Pancreas (tissue), 10 donors: Measurements from ENCODE around the gene MCTP1. TPM values are rescaled to one million over a fixed set of nuclear protein-coding genes. Genes with fewer than 3 reads are reported as not detected.

Experiments used
- ATAC-seq, 4 donors: fragments of 200-7000 bp; cut with Tn5 transposase; one replicate each; pipeline versions ENCODE4 v1.8.0 to v1.9.1; 2020; ENCODE audit warnings: mild to moderate bottlenecking in 4 of 4, moderate library complexity in 4 of 4
- DNase-seq, 6 donors: peaks; one replicate each; pipeline ENCODE4 v3.0.0-alpha.2; 2020
- FAIRE-seq: peaks from 2 replicates; lab custom pipeline; 2012; peaks lifted over from hg19 to GRCh38; lab: Jason Lieb, UNC
- H3K27ac ChIP-seq, 4 donors: fragments of 200-600 bp; sonication (generic); 1 replicate in 3 of 4; 2 replicates in 1 of 4; pipeline versions ENCODE4 v1.5.0 to v1.8.0; 2020
- H3K27me3 ChIP-seq, 4 donors: fragments of 200-600 bp; one replicate each; pipeline ENCODE4 v1.8.0; 2021
- H3K36me3 ChIP-seq, 3 donors: fragments of 200-600 bp; sonication (generic) in 1 of 3; one replicate each; pipeline versions ENCODE4 v1.5.0 to v1.8.0; 2020 to 2021
- H3K4me1 ChIP-seq, 3 donors: fragments of 200-600 bp; one replicate each; pipeline ENCODE4 v1.8.0; 2021
- H3K4me3 ChIP-seq, 4 donors: fragments of 200-600 bp; sonication (generic) in 2 of 4; one replicate each; pipeline versions ENCODE4 v1.5.0 to v1.8.0; 2020 to 2021
- H3K9me3 ChIP-seq, 4 donors: fragments of 200-600 bp; one replicate each; pipeline ENCODE4 v1.8.0; 2021
- CTCF ChIP-seq, 4 donors: fragments of 200-600 bp; sonication (generic) in 3 of 4; IDR thresholded peaks; one replicate each; pipeline versions ENCODE4 v1.5.0 to v1.8.0; 2021; ENCODE audit warnings: antibody characterized with exemption in 4 of 4
- WGBS, 2 donors: extraction: QIAGEN DNeasy Blood & Tissue Kit; methylation state at CpG; one replicate each; pipeline ENCODE4 v1.1.7; 2013; 5-methylcytosine and 5-hydroxymethylcytosine counted together
- intact Hi-C, 3 donors: fragments of 100-400 bp; cut with DNase I; formaldehyde crosslinking; loops; one replicate each; pipeline versions ENCODE4 v1.11.1 to v1.14.2; 2022
- polyA plus RNA-seq, 2 donors: library from polyadenylated mRNA; stranded (reverse); fragments of 200-250 nt; gene quantifications; one replicate each; pipeline ENCODE4 v1.2.3, GENCODE V29; 2013
- total RNA-seq, 6 donors: library from RNA; stranded (reverse); fragmentation: NEBNext Ultra II Directional in 4 of 6; extraction: Animal tissue kit (Norgen Biotek cat#: 25700) in 4 of 6; gene quantifications; one replicate each; pipeline versions ENCODE4 v1.2.1 to v1.2.4, GENCODE V29; 2021 to 2023
- donor health status: healthy with polysubstance abuse.
- donor health status: DM: no; HTN: no; CAD: no; lungs with moderate emphysema.
- donor health status: DM: no; HTN: no; CAD: no.
- donor health status: control.
- donor health status: control.
- donor health status: Bipolar disorder and iron deficiency.
- donor health status: DM: yes; HTN: yes; CAD: no.
- donor health status: DM: no; HTN: no; CAD: no.
- donor health status: DM: no; HTN: no; CAD: no.
- donor health status: DM: yes; HTN: yes; CAD: no.

Gene MCTP1
- total and polyA plus RNA-seq, 8 donors, result 0.80 to 8.1 (median 2.2) TPM

DNA sequence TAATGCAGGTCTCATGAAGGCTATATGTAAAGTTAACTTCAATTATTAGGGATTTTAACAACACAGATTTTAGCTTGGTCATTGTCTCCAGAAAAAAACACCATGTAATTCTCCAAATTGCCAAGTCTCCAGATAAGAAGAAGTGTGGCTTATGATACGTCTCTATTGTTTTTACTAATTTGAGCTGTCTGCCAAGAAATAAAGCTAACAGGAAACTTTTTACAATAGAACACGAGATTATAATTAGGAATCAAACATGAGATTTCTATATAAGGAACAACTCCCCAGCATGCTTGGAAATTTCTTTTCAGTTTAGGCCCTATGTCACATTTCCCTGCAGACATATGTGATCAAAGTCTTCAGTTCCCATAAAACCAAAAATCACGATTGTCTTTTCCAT is 142.7 kb downstream of the MCTP1 start:
- intact Hi-C loops, result no loop called here
- WGBS, 2 donors, result 46 to 57% methylated on average over 3 of the region's 3 CpGs
- H3K4me1 ChIP-seq, result no peaks in the 10 kb centered on the region
- H3K27me3 ChIP-seq, result no peaks in the 10 kb centered on the region
- no peaks in the 10 kb centered on the region for H3K9me3 ChIP-seq
- H3K36me3 ChIP-seq, result no peaks in the 10 kb centered on the region
- no peak for TF ChIP-seq CTCF (IDR thresholded peaks at IDR 0.05)
- DNase-seq, result no peak
- H3K27ac ChIP-seq, result no peak overlapping the region
- H3K4me3 ChIP-seq, result no peak overlapping the region
- no peak for FAIRE-seq
- no peak for ATAC-seq

DNA sequence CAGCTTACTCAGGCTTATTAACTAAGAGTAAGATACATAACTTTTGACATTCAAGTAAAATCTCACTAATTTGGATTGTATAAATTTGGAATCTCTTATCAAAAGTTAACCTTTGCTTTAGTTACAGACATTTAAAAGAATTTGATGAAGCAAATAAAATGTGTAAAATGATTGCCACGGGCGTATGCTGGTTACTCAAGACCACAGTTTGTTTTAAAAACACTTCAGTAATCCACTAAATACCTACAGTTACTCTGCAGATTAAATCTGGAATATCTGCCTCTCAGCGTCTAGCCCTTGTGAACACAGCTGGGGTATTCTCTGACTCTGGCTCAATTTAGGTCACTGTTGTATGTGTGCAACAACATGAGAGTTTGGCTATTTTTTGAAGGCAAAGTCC is 143.8 kb downstream of the MCTP1 start:
- Histone ChIP-seq H3K4me3 (no peak overlapping the region), H3K36me3 (no peaks in the 10 kb centered on the region), H3K4me1 (no peaks in the 10 kb centered on the region), H3K27ac (no peak overlapping the region), H3K9me3 (no peaks in the 10 kb centered on the region), H3K27me3 (no peaks in the 10 kb centered on the region)
- 16 to 37% methylated on average over 3 of the region's 3 CpGs for WGBS, 2 donors
- intact Hi-C loops, result no loop called here
- TF ChIP-seq CTCF (IDR thresholded peaks at IDR 0.05), result no peak
- ATAC-seq (no peak), DNase-seq (no peak), FAIRE-seq (no peak)

- DNase-seq (no peak), ATAC-seq (no peak), FAIRE-seq (no peak)
- Histone ChIP-seq H3K4me3 (no peak overlapping the region), H3K9me3 (no peaks in the 10 kb centered on the region), H3K27ac (no peak overlapping the region), H3K4me1 (no peaks in the 10 kb centered on the region), H3K27me3 (no peaks in the 10 kb centered on the region), H3K36me3 (no peaks in the 10 kb centered on the region)
- 58 to 60% methylated on average over 3 of the region's 3 CpGs for WGBS, 2 donors
- intact Hi-C loops, result no loop called here
- TF ChIP-seq CTCF (IDR thresholded peaks at IDR 0.05), result no peak
Measured at GRCh38 chr5:95134326-95134725, 150.6 kb downstream of the MCTP1 start.

DNA sequence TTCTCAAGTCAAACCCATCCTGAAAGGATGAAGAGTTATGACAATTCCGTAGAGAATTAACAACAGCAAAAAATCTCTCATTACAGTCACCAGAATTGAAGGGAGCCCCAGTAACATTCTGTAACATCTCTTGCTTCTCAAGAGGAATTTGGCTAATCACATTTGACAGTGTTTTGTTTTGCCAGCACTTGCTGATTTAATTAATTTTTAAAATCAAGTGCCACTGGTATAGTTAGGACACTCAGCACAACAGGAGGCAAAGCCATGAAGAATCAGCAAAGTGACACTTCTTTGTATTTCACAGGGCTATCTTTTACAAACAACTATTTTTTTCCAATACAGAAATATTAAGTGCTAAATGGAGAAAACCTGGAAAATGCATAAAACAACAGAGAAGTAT is 152.8 kb downstream of the MCTP1 start:
- intact Hi-C loops, result no loop called here
- no peak for ATAC-seq
- Histone ChIP-seq H3K4me1 (no peaks in the 10 kb centered on the region), H3K36me3 (no peaks in the 10 kb centered on the region), H3K4me3 (no peak overlapping the region), H3K27ac (no peak overlapping the region), H3K27me3 (no peaks in the 10 kb centered on the region), H3K9me3 (no peaks in the 10 kb centered on the region)
- no peak for TF ChIP-seq CTCF (IDR thresholded peaks at IDR 0.05)
- 39 to 49% methylated on average over 1 of the region's 1 CpG for WGBS, 2 donors
- no peak for DNase-seq
- FAIRE-seq, result no peak

GRCh38 chr5:95130941-95131340 is 154.0 kb downstream of the MCTP1 start:
- Histone ChIP-seq H3K4me1 (no peaks in the 10 kb centered on the region), H3K4me3 (no peak overlapping the region), H3K9me3 (no peaks in the 10 kb centered on the region), H3K27me3 (no peaks in the 10 kb centered on the region), H3K27ac (no peak overlapping the region), H3K36me3 (no peaks in the 10 kb centered on the region)
- no peak for TF ChIP-seq CTCF (IDR thresholded peaks at IDR 0.05)
- WGBS, 2 donors, result 45 to 65% methylated on average over 3 of the region's 3 CpGs
- ATAC-seq (no peak), DNase-seq (no peak), FAIRE-seq (no peak)
- intact Hi-C loops, result no loop called here
